ENCODE data around the gene NTM. TPM values are rescaled to one million over a fixed set of nuclear protein-coding genes. Genes with fewer than 3 reads are reported as not detected.

Gene NTM
- total RNA-seq, 2 donors from 2014 or later = 0.26 to 3.6 TPM

DNA sequence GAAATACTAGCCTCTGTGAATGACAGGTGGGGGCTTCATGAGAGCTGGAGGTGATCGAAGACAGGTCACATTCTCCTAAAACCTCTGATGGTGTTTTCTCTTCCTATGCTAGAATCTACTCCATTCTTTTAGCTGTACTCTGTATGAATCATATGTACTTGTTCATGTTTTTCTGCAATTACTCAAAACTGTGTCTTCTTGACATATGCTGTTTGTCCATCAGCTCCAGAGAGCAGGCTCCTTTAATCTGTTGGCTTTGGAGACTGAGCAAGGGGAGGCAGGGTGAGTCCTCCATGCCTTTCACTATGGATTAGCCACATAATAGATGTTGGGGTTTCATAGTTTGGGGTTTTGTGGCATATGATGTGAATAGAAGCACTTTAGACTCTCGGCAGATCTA, 598.8 kb downstream of the NTM start:
- ATAC-seq = no peak
- no peak for DNase-seq
- TF ChIP-seq POLR2A (IDR thresholded peaks at IDR 0.05) = no peak
- TF ChIP-seq, protein P1, sequence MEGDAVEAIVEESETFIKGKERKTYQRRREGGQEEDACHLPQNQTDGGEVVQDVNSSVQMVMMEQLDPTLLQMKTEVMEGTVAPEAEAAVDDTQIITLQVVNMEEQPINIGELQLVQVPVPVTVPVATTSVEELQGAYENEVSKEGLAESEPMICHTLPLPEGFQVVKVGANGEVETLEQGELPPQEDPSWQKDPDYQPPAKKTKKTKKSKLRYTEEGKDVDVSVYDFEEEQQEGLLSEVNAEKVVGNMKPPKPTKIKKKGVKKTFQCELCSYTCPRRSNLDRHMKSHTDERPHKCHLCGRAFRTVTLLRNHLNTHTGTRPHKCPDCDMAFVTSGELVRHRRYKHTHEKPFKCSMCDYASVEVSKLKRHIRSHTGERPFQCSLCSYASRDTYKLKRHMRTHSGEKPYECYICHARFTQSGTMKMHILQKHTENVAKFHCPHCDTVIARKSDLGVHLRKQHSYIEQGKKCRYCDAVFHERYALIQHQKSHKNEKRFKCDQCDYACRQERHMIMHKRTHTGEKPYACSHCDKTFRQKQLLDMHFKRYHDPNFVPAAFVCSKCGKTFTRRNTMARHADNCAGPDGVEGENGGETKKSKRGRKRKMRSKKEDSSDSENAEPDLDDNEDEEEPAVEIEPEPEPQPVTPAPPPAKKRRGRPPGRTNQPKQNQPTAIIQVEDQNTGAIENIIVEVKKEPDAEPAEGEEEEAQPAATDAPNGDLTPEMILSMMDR (IDR thresholded peaks at IDR 0.05) = no peak
- no peak overlapping the region for H3K27ac ChIP-seq
- WGBS, 2 donors = 83 to 91% methylated on average over 2 of the region's 2 CpGs
- H3K4me1 ChIP-seq = no peaks in the 10 kb centered on the region
- intact Hi-C loops (cut with DNase I) = no loop called here
- no peaks in the 10 kb centered on the region for H3K27me3 ChIP-seq
- no peaks in the 10 kb centered on the region for H3K36me3 ChIP-seq (replicated peaks in 1 of 2; ENCODE audit: insufficient read depth in 1 of 2, low read depth in 2 of 2)
- H3K4me3 ChIP-seq = no peak overlapping the region
- no peaks in the 10 kb centered on the region for H3K9me3 ChIP-seq

DNA sequence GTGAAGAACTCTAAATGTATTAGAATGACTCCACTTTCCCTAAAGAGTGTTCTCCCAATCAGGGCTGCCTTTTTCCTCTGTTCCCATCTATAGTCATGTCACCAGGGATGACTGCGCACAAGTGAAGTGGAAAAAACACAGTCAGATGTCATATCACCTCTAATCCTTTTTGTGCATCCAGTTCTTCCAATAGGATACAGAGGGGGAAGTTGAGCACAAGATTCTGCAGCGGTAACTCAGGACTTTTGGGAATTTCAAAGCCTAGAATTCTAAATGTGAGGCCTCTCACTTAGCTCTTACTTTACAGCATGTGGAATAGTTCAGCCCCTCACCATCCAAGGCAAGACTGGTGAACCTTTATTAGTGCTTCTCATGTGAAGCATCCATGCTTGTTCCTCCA, 602.6 kb downstream of the NTM start:
- Histone ChIP-seq H3K36me3 (replicated peaks in 1 of 2; ENCODE audit: insufficient read depth in 1 of 2, low read depth in 2 of 2) (no peaks in the 10 kb centered on the region), H3K27ac (no peak overlapping the region), H3K4me3 (no peak overlapping the region), H3K9me3 (no peaks in the 10 kb centered on the region), H3K27me3 (no peaks in the 10 kb centered on the region), H3K4me1 (no peaks in the 10 kb centered on the region)
- 94 to 96% methylated on average over 2 of the region's 2 CpGs for WGBS, 2 donors
- ATAC-seq = no peak
- no peak for DNase-seq
- no peak for TF ChIP-seq POLR2A (IDR thresholded peaks at IDR 0.05)
- TF ChIP-seq, protein P1 (IDR thresholded peaks at IDR 0.05) = no peak
- intact Hi-C loops (cut with DNase I) = no loop called here

DNA sequence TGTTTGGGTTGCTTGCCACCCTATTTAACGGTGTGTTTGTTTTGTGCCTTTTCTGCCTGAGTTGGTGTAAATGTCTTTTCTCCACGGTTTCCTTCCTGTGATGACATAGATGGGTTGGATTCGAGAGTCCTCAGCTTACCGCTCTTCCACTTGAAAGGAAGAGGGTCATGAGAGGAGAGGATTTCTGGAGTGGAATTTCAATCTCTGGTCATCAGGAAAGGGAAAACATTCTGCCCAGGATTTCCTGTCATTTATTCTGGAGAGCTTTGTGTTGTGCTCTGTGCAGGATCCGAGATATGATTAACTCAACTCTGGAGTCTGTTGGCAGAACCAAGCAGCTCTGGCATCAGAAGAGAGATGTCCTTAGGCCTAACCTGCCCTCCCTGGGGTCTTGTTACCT, 605.2 kb downstream of the NTM start:
- no peaks in the 10 kb centered on the region for H3K36me3 ChIP-seq (replicated peaks in 1 of 2; ENCODE audit: insufficient read depth in 1 of 2, low read depth in 2 of 2)
- TF ChIP-seq, protein P1 (IDR thresholded peaks at IDR 0.05) = no peak
- TF ChIP-seq POLR2A (IDR thresholded peaks at IDR 0.05) = no peak
- intact Hi-C loops (cut with DNase I) = no loop called here
- ATAC-seq (no peak), DNase-seq (no peak)
- H3K27ac ChIP-seq = no peak overlapping the region
- H3K27me3 ChIP-seq = no peaks in the 10 kb centered on the region
- H3K9me3 ChIP-seq = no peaks in the 10 kb centered on the region
- WGBS, 2 donors = 60 to 61% methylated on average over 5 of the region's 5 CpGs
- no peaks in the 10 kb centered on the region for H3K4me1 ChIP-seq
- no peak overlapping the region for H3K4me3 ChIP-seq

DNA sequence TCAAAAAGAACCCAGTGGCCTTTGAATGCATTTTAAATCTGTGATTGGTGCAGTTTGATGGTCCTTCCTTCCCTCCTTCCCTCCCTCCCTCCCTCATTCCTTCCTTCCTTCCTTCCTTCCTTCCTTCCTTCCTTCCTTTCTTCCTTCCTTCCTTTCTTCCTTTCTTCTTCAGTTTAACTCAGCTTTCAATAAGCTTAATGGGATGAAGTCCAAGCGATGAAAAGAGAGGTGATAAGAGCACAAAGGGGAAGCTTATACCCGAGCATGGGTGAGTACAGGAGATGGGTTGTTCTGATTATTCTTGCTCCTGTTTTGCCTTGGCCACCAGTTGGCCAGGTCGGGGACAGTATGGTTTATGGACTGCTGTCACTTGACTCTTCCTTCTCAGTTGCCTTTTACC, 605.6 kb downstream of the NTM start:
- Histone ChIP-seq H3K27me3 (no peaks in the 10 kb centered on the region), H3K36me3 (replicated peaks in 1 of 2; ENCODE audit: insufficient read depth in 1 of 2, low read depth in 2 of 2) (no peaks in the 10 kb centered on the region)
- WGBS, 2 donors = 39 to 47% methylated on average over 3 of the region's 3 CpGs

DNA sequence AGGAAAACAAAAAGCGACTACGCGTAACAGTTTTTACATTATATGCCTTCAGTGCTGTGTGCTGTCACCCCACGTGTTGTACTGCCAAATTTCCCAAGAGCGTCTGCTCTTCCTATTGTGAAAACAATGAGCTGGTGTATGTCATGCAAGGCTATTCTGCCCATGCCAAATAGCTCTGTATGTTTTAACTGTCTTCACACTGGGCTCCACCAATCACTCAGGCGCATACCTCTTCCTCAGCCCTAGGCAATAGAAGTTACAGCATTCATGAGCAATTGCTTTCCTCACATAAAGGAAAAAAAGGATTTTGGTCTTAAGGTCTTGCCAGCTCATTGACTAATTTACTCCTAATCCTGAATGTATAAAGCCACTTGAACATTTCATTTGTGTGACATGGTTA, 606.8 kb downstream of the NTM start:
- TF ChIP-seq, protein P1 (IDR thresholded peaks at IDR 0.05) = no peak
- no peak for TF ChIP-seq POLR2A (IDR thresholded peaks at IDR 0.05)
- no peaks in the 10 kb centered on the region for H3K36me3 ChIP-seq (replicated peaks in 1 of 2; ENCODE audit: insufficient read depth in 1 of 2, low read depth in 2 of 2)
- ATAC-seq (no peak), DNase-seq (no peak)
- no peak overlapping the region for H3K27ac ChIP-seq
- 78 to 83% methylated on average over 6 of the region's 6 CpGs for WGBS, 2 donors
- H3K27me3 ChIP-seq = no peaks in the 10 kb centered on the region
- intact Hi-C loops (cut with DNase I) = no loop called here
- no peaks in the 10 kb centered on the region for H3K9me3 ChIP-seq
- no peak overlapping the region for H3K4me3 ChIP-seq
- no peaks in the 10 kb centered on the region for H3K4me1 ChIP-seq

More for the DNA sequence above, 605.6 kb downstream of the NTM start:
- DNase-seq = no peak
- intact Hi-C loops (cut with DNase I) = no loop called here
- TF ChIP-seq, protein P1 (IDR thresholded peaks at IDR 0.05) = no peak
- no peak for TF ChIP-seq POLR2A (IDR thresholded peaks at IDR 0.05)
- no peaks in the 10 kb centered on the region for H3K4me1 ChIP-seq
- H3K27ac ChIP-seq = no peak overlapping the region
- no peak overlapping the region for H3K4me3 ChIP-seq
- ATAC-seq = no peak
- no peaks in the 10 kb centered on the region for H3K9me3 ChIP-seq
